ENCODE results near the gene FDXR. TPM values are rescaled to one million over a fixed set of nuclear protein-coding genes. Genes with fewer than 3 reads are reported as not detected.

FDXR gene
- total and polyA plus RNA-seq, 2 donors (not counting 3 experiments of a cell fraction or from before 2014, with no cell fraction given) = 19.7 to 33.4 TPM

DNA sequence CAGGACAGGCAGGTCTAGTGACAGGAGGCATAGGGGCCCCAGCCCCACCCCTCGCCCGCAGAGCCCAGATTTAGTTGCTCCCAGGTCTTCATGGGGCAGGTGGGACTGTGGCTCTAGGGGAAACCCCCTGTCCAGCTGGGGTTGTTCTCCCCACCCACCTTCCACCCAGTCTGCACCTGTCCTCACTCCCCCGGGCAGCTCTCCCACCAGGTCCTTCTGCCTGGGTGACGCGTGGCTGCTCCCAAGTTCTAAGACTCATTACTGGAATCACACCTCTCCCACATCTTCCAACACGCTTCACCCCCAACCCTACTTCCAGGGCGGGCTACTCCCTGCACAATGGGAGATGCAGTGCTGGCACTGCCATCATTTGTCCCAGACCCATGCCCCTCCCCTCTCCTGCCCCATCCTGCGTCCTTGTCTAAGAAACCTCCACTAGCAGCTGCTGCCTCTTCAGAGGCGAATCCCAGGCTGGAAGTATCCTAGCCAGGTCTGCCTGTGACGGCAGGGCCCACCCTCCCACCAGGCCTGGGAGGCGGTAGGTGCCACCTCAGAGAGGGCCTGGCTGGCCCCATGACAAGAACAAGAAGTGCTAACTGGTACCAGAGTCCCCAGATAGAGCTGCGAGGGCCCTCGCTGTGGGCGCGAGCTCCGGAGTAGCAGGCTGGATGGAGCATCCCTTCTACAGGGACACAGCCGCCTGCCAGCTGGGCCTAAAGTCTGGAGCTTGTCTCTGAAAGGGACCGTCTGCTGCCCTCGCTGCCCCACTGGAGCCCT is 35.9 kb downstream of the FDXR start:
- intact Hi-C loops (cut with micrococcal nuclease) = no loop called here
- DNase-seq (ENCODE audit: low read depth, low spot score) = no peak
- Histone ChIP-seq H3K9me3 (replicated peaks; ENCODE audit: control insufficient read depth, insufficient read depth, low read length) (no peaks in the 10 kb centered on the region), H3K4me1 (ENCODE audit: control insufficient read depth, extremely low read depth, insufficient read depth, low read length) (no peaks in the 10 kb centered on the region), H3K27ac (ENCODE audit: insufficient read depth, low read depth, low read length) (no peak overlapping the region), H3K4me3 (replicated peaks in 1 of 3; ENCODE audit: insufficient read depth in 1 of 3, low read depth in 1 of 3, low read length in 3 of 3) (no peak overlapping the region), H3K9ac (replicated peaks; ENCODE audit: extremely low read depth, insufficient read depth, low read length) (no peak overlapping the region), H2AFZ (ENCODE audit: low read depth, low read length) (no peak overlapping the region), H3K9me1 (replicated peaks; ENCODE audit: control insufficient read depth, extremely low read depth, insufficient read depth, low read length) (no peaks in the 10 kb centered on the region), H3K27me3 (ENCODE audit: control insufficient read depth in 2 of 2, insufficient read depth in 2 of 2, low read length in 2 of 2) (no peaks in the 10 kb centered on the region), H3K36me3 (ENCODE audit: control insufficient read depth in 2 of 2, extremely low read depth in 1 of 2, insufficient read depth in 2 of 2, low read length in 2 of 2) (no peaks in the 10 kb centered on the region), H3K79me2 (ENCODE audit: control insufficient read depth, insufficient read depth, low read length) (no peaks in the 10 kb centered on the region), H4K20me1 (replicated peaks; ENCODE audit: control insufficient read depth, extremely low read depth, insufficient read depth, low read length) (no peaks in the 10 kb centered on the region), H3K4me2 (ENCODE audit: insufficient read depth, low read length) (no peak overlapping the region)
- TF ChIP-seq FOS (IDR thresholded peaks at IDR 0.05; ENCODE audit: borderline replicate concordance, insufficient read depth, low read length) (no peak), POLR2A (IDR thresholded peaks at IDR 0.05; ENCODE audit: low read depth, low read length) (no peak), GATA2 (IDR thresholded peaks at IDR 0.05; ENCODE audit: insufficient read depth, insufficient read length, low read depth, low read length) (no peak), MYC (IDR thresholded peaks at IDR 0.05; ENCODE audit: low read depth, low read length) (no peak), JUN (IDR thresholded peaks at IDR 0.05; ENCODE audit: borderline replicate concordance, insufficient read depth, insufficient read length, low read depth) (no peak), EZH2 (IDR thresholded peaks at IDR 0.05; ENCODE audit: borderline replicate concordance, low read depth, low read length, severe bottlenecking) (no peak), POLR2AphosphoS5 (IDR thresholded peaks at IDR 0.05; ENCODE audit: insufficient read depth, low read depth, low read length) (no peak)
- TF ChIP-seq, protein P1, sequence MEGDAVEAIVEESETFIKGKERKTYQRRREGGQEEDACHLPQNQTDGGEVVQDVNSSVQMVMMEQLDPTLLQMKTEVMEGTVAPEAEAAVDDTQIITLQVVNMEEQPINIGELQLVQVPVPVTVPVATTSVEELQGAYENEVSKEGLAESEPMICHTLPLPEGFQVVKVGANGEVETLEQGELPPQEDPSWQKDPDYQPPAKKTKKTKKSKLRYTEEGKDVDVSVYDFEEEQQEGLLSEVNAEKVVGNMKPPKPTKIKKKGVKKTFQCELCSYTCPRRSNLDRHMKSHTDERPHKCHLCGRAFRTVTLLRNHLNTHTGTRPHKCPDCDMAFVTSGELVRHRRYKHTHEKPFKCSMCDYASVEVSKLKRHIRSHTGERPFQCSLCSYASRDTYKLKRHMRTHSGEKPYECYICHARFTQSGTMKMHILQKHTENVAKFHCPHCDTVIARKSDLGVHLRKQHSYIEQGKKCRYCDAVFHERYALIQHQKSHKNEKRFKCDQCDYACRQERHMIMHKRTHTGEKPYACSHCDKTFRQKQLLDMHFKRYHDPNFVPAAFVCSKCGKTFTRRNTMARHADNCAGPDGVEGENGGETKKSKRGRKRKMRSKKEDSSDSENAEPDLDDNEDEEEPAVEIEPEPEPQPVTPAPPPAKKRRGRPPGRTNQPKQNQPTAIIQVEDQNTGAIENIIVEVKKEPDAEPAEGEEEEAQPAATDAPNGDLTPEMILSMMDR (IDR thresholded peaks at IDR 0.05; ENCODE audit: extremely low read depth in 1 of 2, insufficient read depth in 1 of 2, low read depth in 1 of 2, low read length in 2 of 2) = no peak
- TF ChIP-seq, protein P2, sequence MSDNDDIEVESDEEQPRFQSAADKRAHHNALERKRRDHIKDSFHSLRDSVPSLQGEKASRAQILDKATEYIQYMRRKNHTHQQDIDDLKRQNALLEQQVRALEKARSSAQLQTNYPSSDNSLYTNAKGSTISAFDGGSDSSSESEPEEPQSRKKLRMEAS (IDR thresholded peaks at IDR 0.05; ENCODE audit: insufficient read depth, insufficient read length) = no peak
- dilution Hi-C loops (cut with MboI; ENCODE audit: extremely low pct_ligation_motif_present, low sequenced_read_pairs) = no loop called here
- CTCF ChIA-PET = no interaction called here
- BruUV-seq (replicated peaks) = no TSS peak
- no peak for FAIRE-seq
- POLR2A ChIA-PET = no interaction called here

All from endothelial cell of umbilical vein (primary cell).